Activated CD4-positive, alpha-beta T cell treated with anti-CD3 and anti-CD28 coated beads for 36 hours (primary cell): ENCODE data around the gene HS6ST3. TPM values are rescaled to one million over a fixed set of nuclear protein-coding genes. Genes with fewer than 3 reads are reported as not detected.

Experiments
- ATAC-seq: fragments of 200-7000 bp; cut with Tn5 transposase; one replicate; pipeline ENCODE4 v1.10.0; 2021; ENCODE audit warnings: mild to moderate bottlenecking, moderate library complexity
- CTCF ChIA-PET: fragments of 350-600 bp; sonication (Branson Sonifier 250); formaldehyde crosslinking; loops from one replicate; lab custom pipeline; 2021; ENCODE audit warnings: antibody characterized with exemption; lab: Charles Lee
- POLR2A ChIA-PET: fragments of 350-600 bp; sonication (Branson Sonifier 250); formaldehyde crosslinking; loops from one replicate; lab custom pipeline; 2021; ENCODE audit warnings: antibody characterized with exemption, inconsistent platforms; lab: Charles Lee
- DNase-seq: peaks from one replicate; pipeline ENCODE4 v3.0.0-alpha.2; 2020
- H3K27ac Mint-ChIP-seq: one replicate; pipeline ENCODE4 v1.8.0; 2021; ENCODE audit warnings: mixed read lengths
- H3K27me3 Mint-ChIP-seq: one replicate; pipeline ENCODE4 v1.8.0; 2021; ENCODE audit warnings: mixed read lengths
- H3K36me3 Mint-ChIP-seq: one replicate; pipeline ENCODE4 v1.8.0; 2021; ENCODE audit warnings: low read depth, mixed read lengths
- H3K4me1 Mint-ChIP-seq: one replicate; pipeline ENCODE4 v1.8.0; 2021; ENCODE audit warnings: mixed read lengths
- H3K4me3 Mint-ChIP-seq: one replicate; pipeline ENCODE4 v1.8.0; 2021; ENCODE audit warnings: mild to moderate bottlenecking, moderate library complexity, mixed read lengths
- H3K9me3 Mint-ChIP-seq: one replicate; pipeline ENCODE4 v1.8.0; 2021; ENCODE audit warnings: low read depth, mixed read lengths
- intact Hi-C, 2 experiments: fragments of 100-400 bp; cut with DNase I in 1 of 2; cut with micrococcal nuclease in 1 of 2; formaldehyde crosslinking; loops; one replicate each; pipeline versions ENCODE4 v1.14.2 to v1.15.1; 2022 to 2024; cut with DNase I, micrococcal nuclease
- total RNA-seq, 2 experiments: library from RNA; stranded (reverse); gene quantifications; one replicate each; pipeline ENCODE4 v1.2.3, GENCODE V29; 2021

The HS6ST3 gene
- total RNA-seq, 2 experiments from 2014 or later: not detected

GRCh38 chr13:96273196-96273595 lies 183.3 kb downstream of the HS6ST3 start:
- POLR2A ChIA-PET: no interaction called here
- Mint-ChIP-seq H3K9me3 (peaks cover 6% of the 10 kb centered on the region), H3K4me1 (no peaks in the 10 kb centered on the region), H3K4me3 (no peak overlapping the region), H3K36me3 (no peaks in the 10 kb centered on the region), H3K27ac (no peak overlapping the region), H3K27me3 (peaks cover 1% of the 10 kb centered on the region)
- DNase-seq (no peak), ATAC-seq (no peak)
- intact Hi-C loops: no loop called here
- CTCF ChIA-PET: no interaction called here

DNA sequence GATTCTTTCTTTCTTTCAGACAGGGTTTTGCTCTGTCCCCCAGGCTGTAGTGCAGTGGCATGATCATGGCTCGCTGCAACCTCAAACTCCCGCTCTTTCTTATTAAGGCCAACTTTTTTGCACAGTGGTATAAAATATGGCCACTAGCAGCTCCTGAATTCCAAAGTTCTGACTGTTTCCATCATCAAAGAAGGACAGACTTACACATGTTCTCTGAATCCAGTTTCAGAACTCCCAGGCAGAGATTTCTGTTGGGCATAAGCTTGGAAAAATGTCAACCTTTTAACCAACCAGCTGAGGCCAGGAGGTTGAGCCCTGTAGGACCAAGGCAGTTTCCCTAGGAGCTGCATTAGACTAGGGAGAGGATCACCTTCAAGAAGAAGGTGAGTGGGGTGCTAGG lies 184.1 kb downstream of the HS6ST3 start:
- Mint-ChIP-seq H3K36me3 (no peaks in the 10 kb centered on the region), H3K9me3 (peaks cover 6% of the 10 kb centered on the region), H3K4me1 (no peaks in the 10 kb centered on the region), H3K4me3 (no peak overlapping the region), H3K27ac (no peak overlapping the region), H3K27me3 (peaks cover 1% of the 10 kb centered on the region)
- DNase-seq (no peak), ATAC-seq (no peak)
- intact Hi-C loops: no loop called here
- CTCF ChIA-PET: no interaction called here
- POLR2A ChIA-PET: no interaction called here

- Mint-ChIP-seq H3K4me1 (no peaks in the 10 kb centered on the region), H3K27ac (no peak overlapping the region), H3K9me3 (peaks cover 4% of the 10 kb centered on the region), H3K36me3 (no peaks in the 10 kb centered on the region), H3K4me3 (no peak overlapping the region), H3K27me3 (no peaks in the 10 kb centered on the region)
- ATAC-seq (no peak), DNase-seq (no peak)
- intact Hi-C loops: no loop called here
- POLR2A ChIA-PET: no interaction called here
- CTCF ChIA-PET: no interaction called here
Measured at GRCh38 chr13:96279904-96280303, 190.0 kb downstream of the HS6ST3 start.

- intact Hi-C loops: no loop called here
Measured at GRCh38 chr13:96284971-96285370, 195.1 kb downstream of the HS6ST3 start.

GRCh38 chr13:96285729-96286128 lies 195.8 kb downstream of the HS6ST3 start:
- H3K4me3 Mint-ChIP-seq: no peak overlapping the region
- ChIA-PET POLR2A (no interaction called here), CTCF (no interaction called here)
- H3K9me3 Mint-ChIP-seq: no peaks in the 10 kb centered on the region
- H3K27ac Mint-ChIP-seq: no peak overlapping the region
- ATAC-seq: no peak
- no peak for DNase-seq
- no peaks in the 10 kb centered on the region for H3K4me1 Mint-ChIP-seq
- H3K36me3 Mint-ChIP-seq: no peaks in the 10 kb centered on the region
- intact Hi-C loops: no loop called here
- H3K27me3 Mint-ChIP-seq: no peaks in the 10 kb centered on the region

More at GRCh38 chr13:96284971-96285370, 195.1 kb downstream of the HS6ST3 start:
- H3K36me3 Mint-ChIP-seq: no peaks in the 10 kb centered on the region
- no peak for DNase-seq
- no peak overlapping the region for H3K4me3 Mint-ChIP-seq
- CTCF ChIA-PET: no interaction called here
- ATAC-seq: no peak
- H3K27ac Mint-ChIP-seq: no peak overlapping the region
- no peaks in the 10 kb centered on the region for H3K4me1 Mint-ChIP-seq
- POLR2A ChIA-PET: no interaction called here
- no peaks in the 10 kb centered on the region for H3K27me3 Mint-ChIP-seq
- no peaks in the 10 kb centered on the region for H3K9me3 Mint-ChIP-seq

GRCh38 chr13:96294930-96295881 lies 205.3 kb downstream of the HS6ST3 start:
- H3K27ac Mint-ChIP-seq: no peak overlapping the region
- no peak overlapping the region for H3K4me3 Mint-ChIP-seq
- no peaks in the 10 kb centered on the region for H3K36me3 Mint-ChIP-seq
- ATAC-seq (no peak), DNase-seq (no peak)
- intact Hi-C loops: no loop called here
- H3K27me3 Mint-ChIP-seq: no peaks in the 10 kb centered on the region
- ChIA-PET POLR2A (no interaction called here), CTCF (no interaction called here)
- H3K4me1 Mint-ChIP-seq: no peaks in the 10 kb centered on the region
- peaks cover 6% of the 10 kb centered on the region for H3K9me3 Mint-ChIP-seq

GRCh38 chr13:96297360-96297759 lies 207.5 kb downstream of the HS6ST3 start:
- Mint-ChIP-seq H3K9me3 (peaks cover 6% of the 10 kb centered on the region), H3K27ac (no peak overlapping the region), H3K4me1 (no peaks in the 10 kb centered on the region), H3K36me3 (no peaks in the 10 kb centered on the region), H3K4me3 (no peak overlapping the region), H3K27me3 (no peaks in the 10 kb centered on the region)
- intact Hi-C loops: no loop called here
- CTCF ChIA-PET: interaction anchor here (1.3 kb wide), 1 partner anchor 9 kb away, joined by 3 read pairs; no protein-coding TSS in a partner anchor
- ATAC-seq (no peak), DNase-seq (no peak)
- POLR2A ChIA-PET: no interaction called here

GRCh38 chr13:96299235-96299634 lies 209.3 kb downstream of the HS6ST3 start:
- intact Hi-C loops: no loop called here
- H3K36me3 Mint-ChIP-seq: no peaks in the 10 kb centered on the region
- DNase-seq (no peak), ATAC-seq (no peak)
- POLR2A ChIA-PET: no interaction called here
- H3K4me1 Mint-ChIP-seq: no peaks in the 10 kb centered on the region
- H3K27me3 Mint-ChIP-seq: no peaks in the 10 kb centered on the region
- no peak overlapping the region for H3K4me3 Mint-ChIP-seq
- H3K27ac Mint-ChIP-seq: no peak overlapping the region
- peaks cover 6% of the 10 kb centered on the region for H3K9me3 Mint-ChIP-seq
- CTCF ChIA-PET: no interaction called here

DNA sequence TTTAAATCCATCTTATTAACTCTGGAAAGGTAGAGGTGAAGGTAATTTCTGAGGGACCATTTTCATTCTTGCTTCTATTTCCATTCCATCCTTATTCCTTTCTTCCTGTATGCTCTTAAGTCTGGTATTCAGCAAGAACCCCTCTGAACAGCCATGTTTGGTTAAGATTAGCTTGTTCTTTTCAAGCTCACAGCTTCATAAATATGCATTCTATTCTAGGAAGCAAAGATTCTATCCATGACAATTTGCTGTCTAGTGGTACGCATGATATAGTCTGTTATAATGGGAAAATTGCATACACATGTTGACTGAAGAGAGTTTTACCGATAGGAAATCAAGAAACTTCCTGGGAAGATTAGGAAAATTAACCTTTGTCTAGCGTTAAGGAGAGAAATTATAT lies 218.7 kb downstream of the HS6ST3 start:
- Mint-ChIP-seq H3K27me3 (no peaks in the 10 kb centered on the region), H3K27ac (no peak overlapping the region), H3K4me3 (no peak overlapping the region), H3K36me3 (no peaks in the 10 kb centered on the region), H3K9me3 (peaks cover 4% of the 10 kb centered on the region), H3K4me1 (no peaks in the 10 kb centered on the region)
- intact Hi-C loops: no loop called here
- ATAC-seq: no peak
- no peak for DNase-seq
- POLR2A ChIA-PET: no interaction called here
- CTCF ChIA-PET: no interaction called here

DNA sequence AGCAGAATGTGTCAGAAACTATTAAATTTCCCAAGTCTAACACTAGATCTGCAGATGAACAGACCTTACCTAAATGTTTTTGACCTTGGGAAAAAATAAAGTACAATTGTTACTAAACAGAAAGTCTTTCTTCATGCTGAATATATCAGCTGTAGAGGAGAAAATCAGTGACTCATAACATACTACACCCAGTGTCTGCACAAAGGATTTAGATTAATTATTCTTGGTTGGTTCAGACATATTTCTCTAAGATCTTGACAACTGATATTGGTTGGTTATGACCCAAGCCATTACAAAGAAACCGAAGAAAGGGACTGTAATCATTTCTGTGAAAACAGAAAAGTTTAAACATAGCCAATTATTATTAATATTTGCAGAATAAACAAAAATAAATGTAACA lies 225.1 kb downstream of the HS6ST3 start:
- Mint-ChIP-seq H3K27ac (no peak overlapping the region), H3K36me3 (no peaks in the 10 kb centered on the region), H3K4me1 (no peaks in the 10 kb centered on the region), H3K4me3 (no peak overlapping the region), H3K27me3 (no peaks in the 10 kb centered on the region), H3K9me3 (peaks cover 5% of the 10 kb centered on the region)
- ChIA-PET CTCF (no interaction called here), POLR2A (no interaction called here)
- intact Hi-C loops: no loop called here
- ATAC-seq (no peak), DNase-seq (no peak)

- CTCF ChIA-PET: no interaction called here
- H3K4me1 Mint-ChIP-seq: no peaks in the 10 kb centered on the region
- intact Hi-C loops: no loop called here
- ATAC-seq (no peak), DNase-seq (no peak)
- H3K27ac Mint-ChIP-seq: no peak overlapping the region
- H3K27me3 Mint-ChIP-seq: no peaks in the 10 kb centered on the region
- POLR2A ChIA-PET: no interaction called here
- no peak overlapping the region for H3K4me3 Mint-ChIP-seq
- H3K9me3 Mint-ChIP-seq: peaks cover 7% of the 10 kb centered on the region
- H3K36me3 Mint-ChIP-seq: no peaks in the 10 kb centered on the region
Measured at GRCh38 chr13:96338030-96338429, 248.1 kb downstream of the HS6ST3 start.

DNA sequence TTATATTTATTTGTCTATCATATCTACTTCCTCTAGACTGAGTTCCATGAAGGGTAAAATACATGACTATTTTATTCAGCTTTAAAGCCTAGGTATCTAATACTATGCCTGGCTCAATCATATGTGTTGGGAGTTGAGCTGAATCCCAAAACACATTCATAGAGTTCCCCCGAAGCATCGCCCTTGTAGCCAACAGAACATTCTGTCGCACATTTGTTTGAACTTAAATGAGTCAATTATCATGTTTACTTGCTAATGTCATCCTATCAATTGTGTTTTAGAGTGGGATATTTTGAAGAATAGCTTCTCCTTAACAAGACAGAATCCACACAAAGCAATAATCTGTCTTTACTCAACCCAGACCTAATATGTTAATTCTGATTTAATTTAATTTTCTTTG lies 252.4 kb downstream of the HS6ST3 start:
- ChIA-PET POLR2A (no interaction called here), CTCF (no interaction called here)
- no peaks in the 10 kb centered on the region for H3K36me3 Mint-ChIP-seq
- DNase-seq: no peak
- no peaks in the 10 kb centered on the region for H3K4me1 Mint-ChIP-seq
- H3K4me3 Mint-ChIP-seq: no peak overlapping the region
- H3K27ac Mint-ChIP-seq: no peak overlapping the region
- no peaks in the 10 kb centered on the region for H3K27me3 Mint-ChIP-seq
- ATAC-seq: no peak
- H3K9me3 Mint-ChIP-seq: peaks cover 8% of the 10 kb centered on the region
- intact Hi-C loops: no loop called here
